Neural cell (in vitro differentiated cells): ENCODE results near the gene MYO1G. TPM values are rescaled to one million over a fixed set of nuclear protein-coding genes. Genes with fewer than 3 reads are reported as not detected.

Experiments
- H2AFZ ChIP-seq: fragments of 200-600, 300-800 bp; sonication (generic), shearing (Covaris generic); 2 replicates; pipeline ENCODE4 v1.6.0; 2014; ENCODE audit warnings: low read depth, mild to moderate bottlenecking, antibody characterized with exemption, low read length, moderate library complexity
- H3F3A ChIP-seq: fragments of 200-600 bp; shearing (Covaris generic); 2 replicates; pipeline ENCODE4 v1.6.1; 2016; ENCODE audit warnings: mild to moderate bottlenecking, moderate library complexity, mixed read lengths, antibody characterized with exemption, low read length; ENCODE audit not compliant: insufficient read depth, poor library complexity, severe bottlenecking
- H3K27ac ChIP-seq: fragments of 200-600, 300-800 bp; sonication (generic), shearing (Covaris generic); 2 replicates; pipeline ENCODE4 v1.5.1; 2014; ENCODE audit warnings: mild to moderate bottlenecking, low read length, moderate library complexity
- H3K27me3 ChIP-seq: fragments of 300-800, 200-600 bp; sonication (generic), shearing (Covaris generic); 2 replicates; pipeline ENCODE4 v1.6.0; 2014; ENCODE audit warnings: mild to moderate bottlenecking, low read depth, low read length, moderate library complexity; ENCODE audit not compliant: insufficient read depth
- H3K36me3 ChIP-seq: fragments of 300-800, 200-600 bp; sonication (generic), shearing (Covaris generic); 2 replicates; pipeline ENCODE4 v1.5.1; 2014; ENCODE audit warnings: mild to moderate bottlenecking, antibody characterized with exemption, low read length, moderate library complexity; ENCODE audit not compliant: insufficient read depth
- H3K4me2 ChIP-seq: fragments of 300-800, 200-600 bp; sonication (generic), shearing (Covaris generic); 2 replicates; pipeline ENCODE4 v1.6.0; 2014; ENCODE audit warnings: mild to moderate bottlenecking, low read length
- H3K4me3 ChIP-seq: fragments of 300-800, 200-600 bp; sonication (generic), shearing (Covaris generic); 2 replicates; pipeline ENCODE4 v1.5.1; 2014; ENCODE audit warnings: mild to moderate bottlenecking, low read length, moderate library complexity
- H3K79me2 ChIP-seq: fragments of 200-600 bp; shearing (Covaris generic); replicated peaks from 2 replicates; pipeline ENCODE4 v1.6.0; 2014; ENCODE audit warnings: mild to moderate bottlenecking, low read length, moderate library complexity; ENCODE audit not compliant: insufficient read depth
- H3K9ac ChIP-seq: fragments of 300-800, 200-600 bp; sonication (generic), shearing (Covaris generic); 2 replicates; pipeline ENCODE4 v1.6.1; 2016; ENCODE audit warnings: mild to moderate bottlenecking, low read length, mixed read lengths
- H3K9me2 ChIP-seq: fragments of 200-600 bp; shearing (Covaris generic); 2 replicates; pipeline ENCODE4 v1.6.1; 2016; ENCODE audit warnings: mild to moderate bottlenecking, low read length, mixed read lengths; ENCODE audit not compliant: insufficient read depth
- H3K9me3 ChIP-seq: fragments of 200-600, 300-800 bp; sonication (generic), shearing (Covaris generic); 2 replicates; pipeline ENCODE4 v1.6.1; 2016; ENCODE audit warnings: mild to moderate bottlenecking, mixed run types, low read length, moderate library complexity, mixed read lengths
- H4K20me1 ChIP-seq: fragments of 200-600 bp; shearing (Covaris generic); 2 replicates; pipeline ENCODE4 v1.6.1; 2016; ENCODE audit warnings: mild to moderate bottlenecking, mixed run types; ENCODE audit not compliant: insufficient read depth
- EP300 ChIP-seq: fragments of 450-650 bp; conservative IDR thresholded peaks from 2 replicates; pipeline ENCODE4 v1.6.1; 2014; ENCODE audit warnings: antibody characterized with exemption, mild to moderate bottlenecking, moderate library complexity; ENCODE audit not compliant: poor library complexity, severe bottlenecking
- EZH2 ChIP-seq: fragments of 200-600, 300-800 bp; shearing (Covaris generic), sonication (generic); IDR thresholded peaks from 2 replicates; pipeline ENCODE4 v1.6.1; 2014; ENCODE audit warnings: antibody characterized with exemption, low read length, borderline replicate concordance, mild to moderate bottlenecking; ENCODE audit not compliant: insufficient read depth, poor library complexity, severe bottlenecking
- MXI1 ChIP-seq: fragments of 450-650 bp; conservative IDR thresholded peaks from 2 replicates; pipeline ENCODE4 v1.6.1; 2014; ENCODE audit warnings: antibody characterized with exemption, mild to moderate bottlenecking; ENCODE audit not compliant: poor library complexity, severe bottlenecking
- POLR2AphosphoS5 ChIP-seq: IDR thresholded peaks from 2 replicates; pipeline ENCODE4 v1.6.1; 2012
- RAD21 ChIP-seq: fragments of 450-650 bp; conservative IDR thresholded peaks from 2 replicates; pipeline ENCODE4 v1.6.1; 2014; ENCODE audit warnings: antibody characterized with exemption, mild to moderate bottlenecking, moderate library complexity
- SMC3 ChIP-seq: fragments of 450-650 bp; conservative IDR thresholded peaks from 2 replicates; pipeline ENCODE4 v1.6.1; 2014; ENCODE audit warnings: antibody characterized with exemption, mild to moderate bottlenecking, moderate library complexity; ENCODE audit not compliant: poor library complexity
- TAF1 ChIP-seq: IDR thresholded peaks from 2 replicates; pipeline ENCODE4 v1.6.1; 2012; ENCODE audit warnings: low read depth
- polyA plus RNA-seq: library from polyadenylated mRNA; depleted of rRNA; stranded (reverse); fragments of >200 nt; gene quantifications from 2 replicates; pipeline ENCODE4 v1.2.3, GENCODE V29; 2014
- TF ChIP-seq, protein P1 (sequence below): IDR thresholded peaks from 2 replicates; pipeline ENCODE4 v1.6.1; 2012; ENCODE audit warnings: borderline replicate concordance
- TF ChIP-seq, protein P2 (sequence below): fragments of 450-650 bp; IDR thresholded peaks from 2 replicates; pipeline ENCODE4 v1.5.1; 2014; ENCODE audit warnings: antibody characterized with exemption, mild to moderate bottlenecking, moderate library complexity; ENCODE audit not compliant: poor library complexity, severe bottlenecking

The MYO1G gene
- polyA plus RNA-seq, 1 donor from 2014 or later, result 0.38 TPM

DNA sequence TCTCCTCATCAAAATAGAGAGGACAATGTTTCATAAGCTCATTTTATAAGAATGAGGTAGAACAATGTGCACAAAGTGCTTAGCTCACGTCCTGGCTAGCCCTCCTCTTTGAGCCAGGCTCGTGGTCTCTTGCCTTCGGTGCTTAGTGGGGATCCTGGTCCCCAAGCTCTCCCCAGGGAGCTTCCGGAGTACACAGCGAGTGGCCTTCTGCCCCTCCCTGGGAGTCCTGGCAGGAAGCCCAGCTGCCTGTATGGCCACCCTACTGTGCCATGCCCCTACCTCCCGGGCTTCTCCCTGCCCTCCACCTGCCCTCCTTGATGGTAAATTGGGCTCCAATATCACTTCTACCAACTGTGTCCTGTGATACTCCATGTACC is 868 bp downstream of the MYO1G start:
- Histone ChIP-seq H3K9me3 (no peaks in the 10 kb centered on the region), H3F3A (no peaks in the 10 kb centered on the region), H2AFZ (no peak overlapping the region), H3K4me2 (no peak overlapping the region), H3K4me3 (no peak overlapping the region), H3K9ac (no peak overlapping the region), H3K36me3 (no peaks in the 10 kb centered on the region), H3K27me3 (no peaks in the 10 kb centered on the region), H4K20me1 (no peaks in the 10 kb centered on the region), H3K9me2 (no peaks in the 10 kb centered on the region), H3K27ac (no peak overlapping the region), H3K79me2 (no peaks in the 10 kb centered on the region)
- TF ChIP-seq POLR2AphosphoS5 (no peak), EP300 (no peak), SMC3 (no peak), TAF1 (no peak), EZH2 (no peak), RAD21 (no peak), MXI1 (no peak)
- TF ChIP-seq, protein P1, sequence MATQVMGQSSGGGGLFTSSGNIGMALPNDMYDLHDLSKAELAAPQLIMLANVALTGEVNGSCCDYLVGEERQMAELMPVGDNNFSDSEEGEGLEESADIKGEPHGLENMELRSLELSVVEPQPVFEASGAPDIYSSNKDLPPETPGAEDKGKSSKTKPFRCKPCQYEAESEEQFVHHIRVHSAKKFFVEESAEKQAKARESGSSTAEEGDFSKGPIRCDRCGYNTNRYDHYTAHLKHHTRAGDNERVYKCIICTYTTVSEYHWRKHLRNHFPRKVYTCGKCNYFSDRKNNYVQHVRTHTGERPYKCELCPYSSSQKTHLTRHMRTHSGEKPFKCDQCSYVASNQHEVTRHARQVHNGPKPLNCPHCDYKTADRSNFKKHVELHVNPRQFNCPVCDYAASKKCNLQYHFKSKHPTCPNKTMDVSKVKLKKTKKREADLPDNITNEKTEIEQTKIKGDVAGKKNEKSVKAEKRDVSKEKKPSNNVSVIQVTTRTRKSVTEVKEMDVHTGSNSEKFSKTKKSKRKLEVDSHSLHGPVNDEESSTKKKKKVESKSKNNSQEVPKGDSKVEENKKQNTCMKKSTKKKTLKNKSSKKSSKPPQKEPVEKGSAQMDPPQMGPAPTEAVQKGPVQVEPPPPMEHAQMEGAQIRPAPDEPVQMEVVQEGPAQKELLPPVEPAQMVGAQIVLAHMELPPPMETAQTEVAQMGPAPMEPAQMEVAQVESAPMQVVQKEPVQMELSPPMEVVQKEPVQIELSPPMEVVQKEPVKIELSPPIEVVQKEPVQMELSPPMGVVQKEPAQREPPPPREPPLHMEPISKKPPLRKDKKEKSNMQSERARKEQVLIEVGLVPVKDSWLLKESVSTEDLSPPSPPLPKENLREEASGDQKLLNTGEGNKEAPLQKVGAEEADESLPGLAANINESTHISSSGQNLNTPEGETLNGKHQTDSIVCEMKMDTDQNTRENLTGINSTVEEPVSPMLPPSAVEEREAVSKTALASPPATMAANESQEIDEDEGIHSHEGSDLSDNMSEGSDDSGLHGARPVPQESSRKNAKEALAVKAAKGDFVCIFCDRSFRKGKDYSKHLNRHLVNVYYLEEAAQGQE, result no peak
- TF ChIP-seq, protein P2, sequence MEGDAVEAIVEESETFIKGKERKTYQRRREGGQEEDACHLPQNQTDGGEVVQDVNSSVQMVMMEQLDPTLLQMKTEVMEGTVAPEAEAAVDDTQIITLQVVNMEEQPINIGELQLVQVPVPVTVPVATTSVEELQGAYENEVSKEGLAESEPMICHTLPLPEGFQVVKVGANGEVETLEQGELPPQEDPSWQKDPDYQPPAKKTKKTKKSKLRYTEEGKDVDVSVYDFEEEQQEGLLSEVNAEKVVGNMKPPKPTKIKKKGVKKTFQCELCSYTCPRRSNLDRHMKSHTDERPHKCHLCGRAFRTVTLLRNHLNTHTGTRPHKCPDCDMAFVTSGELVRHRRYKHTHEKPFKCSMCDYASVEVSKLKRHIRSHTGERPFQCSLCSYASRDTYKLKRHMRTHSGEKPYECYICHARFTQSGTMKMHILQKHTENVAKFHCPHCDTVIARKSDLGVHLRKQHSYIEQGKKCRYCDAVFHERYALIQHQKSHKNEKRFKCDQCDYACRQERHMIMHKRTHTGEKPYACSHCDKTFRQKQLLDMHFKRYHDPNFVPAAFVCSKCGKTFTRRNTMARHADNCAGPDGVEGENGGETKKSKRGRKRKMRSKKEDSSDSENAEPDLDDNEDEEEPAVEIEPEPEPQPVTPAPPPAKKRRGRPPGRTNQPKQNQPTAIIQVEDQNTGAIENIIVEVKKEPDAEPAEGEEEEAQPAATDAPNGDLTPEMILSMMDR, result no peak

DNA sequence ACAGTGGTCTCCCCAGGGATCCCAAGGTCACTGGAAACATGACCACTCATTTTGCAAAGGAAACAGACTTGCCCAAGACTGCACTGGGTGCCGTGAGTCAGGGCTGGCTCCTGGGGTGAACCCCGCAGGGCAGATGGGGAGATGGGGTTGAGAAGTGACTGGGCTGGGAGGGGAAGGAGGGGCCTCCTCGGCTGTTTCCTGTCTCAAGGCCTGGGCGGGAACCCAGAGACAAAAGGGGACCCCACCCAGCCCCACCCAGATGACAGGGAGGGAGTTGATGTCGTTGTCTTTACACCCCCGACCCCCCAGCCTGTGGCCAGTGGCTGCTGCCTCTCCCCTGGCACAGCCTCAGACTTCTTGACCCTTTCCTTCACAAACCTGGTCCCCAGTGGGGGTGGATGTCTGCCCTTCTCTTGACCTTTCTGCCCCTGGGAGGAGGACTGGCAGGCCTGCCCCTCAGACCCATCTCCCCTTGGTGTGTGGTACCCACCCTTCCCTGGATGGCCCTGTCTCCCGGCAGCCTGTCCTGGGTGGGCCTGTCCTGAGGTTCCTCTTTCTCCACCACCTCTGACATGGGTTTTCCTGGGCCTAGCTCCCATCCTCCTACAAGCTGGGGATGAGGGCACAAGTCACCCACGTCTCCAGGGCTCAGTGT is 1.4 kb downstream of the MYO1G start:
- H3F3A ChIP-seq, result no peaks in the 10 kb centered on the region
- no peaks in the 10 kb centered on the region for H3K27me3 ChIP-seq
- H2AFZ ChIP-seq, result no peak overlapping the region
- no peaks in the 10 kb centered on the region for H3K36me3 ChIP-seq
- H3K9me3 ChIP-seq, result no peaks in the 10 kb centered on the region
- H3K9ac ChIP-seq, result no peak overlapping the region
- TF ChIP-seq, protein P2, result no peak
- TF ChIP-seq MXI1 (no peak), RAD21 (no peak), EP300 (no peak), SMC3 (no peak), POLR2AphosphoS5 (no peak), TAF1 (no peak), EZH2 (no peak)
- TF ChIP-seq, protein P1, result no peak
- H3K9me2 ChIP-seq, result no peaks in the 10 kb centered on the region
- H3K4me3 ChIP-seq, result no peak overlapping the region
- H3K79me2 ChIP-seq, result no peaks in the 10 kb centered on the region
- H4K20me1 ChIP-seq, result no peaks in the 10 kb centered on the region
- H3K4me2 ChIP-seq, result no peak overlapping the region
- no peak overlapping the region for H3K27ac ChIP-seq
